HG02870 (cell line): ENCODE measurements around the gene PLEKHG1.

Experiments
- ATAC-seq: cut with Tn5 transposase; IDR thresholded peaks from one replicate; pipeline ENCODE4 v1.9.1; 2021; ENCODE audit warnings: mild to moderate bottlenecking, moderate library complexity; ENCODE audit not compliant: unreplicated experiment

The PLEKHG1 gene

DNA sequence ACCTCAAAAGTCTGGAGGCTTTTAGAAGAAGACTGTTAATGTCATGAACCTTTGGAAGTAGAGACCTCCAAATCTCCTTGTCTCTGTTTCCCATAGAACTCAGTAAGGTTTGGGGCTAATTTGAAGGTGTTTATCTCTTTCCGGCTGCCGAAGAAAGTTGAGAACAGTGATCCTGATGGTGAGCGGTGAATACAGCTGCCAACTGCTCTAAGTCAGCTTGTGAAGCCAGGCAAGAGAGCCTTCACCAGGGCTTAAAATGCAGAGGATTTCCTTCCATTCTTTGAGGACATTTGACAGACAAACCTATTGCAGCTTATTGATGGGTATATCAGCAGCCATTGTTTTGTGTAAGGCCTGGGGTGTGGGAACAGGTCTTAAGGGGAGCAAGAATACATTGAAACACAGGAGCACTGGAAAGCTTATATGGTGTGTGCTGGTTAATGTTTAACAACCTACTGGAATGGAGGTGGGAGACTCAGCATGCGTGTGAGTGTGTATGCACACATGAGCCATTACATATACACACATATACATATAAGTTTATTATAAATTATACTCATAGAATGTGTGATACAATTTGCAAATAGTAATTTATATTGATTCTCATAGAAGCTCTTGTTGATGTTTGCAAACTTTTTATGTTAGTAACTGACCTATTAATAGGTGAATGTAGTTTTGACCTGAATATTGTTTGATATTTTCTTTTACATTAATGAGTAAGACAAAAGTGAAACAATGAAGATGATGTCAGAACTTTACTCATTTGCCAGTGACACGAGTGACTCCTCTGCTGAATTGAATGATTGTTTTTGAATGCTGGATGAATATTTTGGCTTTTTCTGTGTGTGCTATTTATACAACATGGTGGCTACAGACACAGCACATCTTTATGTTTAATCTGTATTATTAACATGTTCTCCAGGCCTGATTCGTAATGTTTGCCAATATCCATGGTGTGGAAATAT lies 18.1 kb downstream of the PLEKHG1 start:
- ATAC-seq = no peak

DNA sequence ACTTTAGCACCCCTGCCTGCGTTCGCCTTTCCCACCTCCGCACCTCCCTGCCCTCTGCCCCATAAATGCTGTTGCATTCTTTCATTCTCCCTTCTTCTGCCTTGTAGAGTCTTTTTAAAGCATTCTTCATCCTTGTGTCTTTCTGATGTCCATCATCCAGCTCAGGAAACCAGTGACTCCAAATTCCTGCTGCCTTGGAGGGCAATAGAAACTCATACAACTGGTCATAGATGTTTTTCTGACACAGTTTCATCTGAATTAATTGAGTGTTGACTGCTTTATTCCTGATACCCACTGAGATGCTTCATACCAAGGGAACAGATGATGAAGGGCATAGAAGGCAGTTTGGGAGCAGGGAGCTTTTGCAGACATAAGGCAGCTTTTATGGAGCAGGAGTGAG lies 19.6 kb downstream of the PLEKHG1 start:
- ATAC-seq = no peak

DNA sequence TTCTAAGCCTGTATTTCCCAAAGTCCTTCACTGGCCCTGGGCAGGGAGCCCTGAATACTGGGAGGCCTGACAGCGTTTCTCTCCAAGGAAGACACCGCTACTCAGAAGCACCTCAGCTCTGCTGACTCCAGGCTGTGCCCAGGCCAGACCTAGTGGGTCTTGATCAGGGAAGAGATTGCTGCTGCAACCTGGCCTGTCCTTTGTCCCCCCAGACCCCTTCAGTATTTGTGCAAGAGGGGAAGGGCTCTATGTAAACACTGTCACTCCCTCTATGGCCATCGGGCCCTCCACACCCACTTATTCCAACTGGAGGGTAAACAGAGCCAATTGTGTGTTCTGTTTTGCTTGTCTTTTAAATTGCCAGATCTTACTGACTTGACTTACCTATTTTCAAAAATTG lies 20.6 kb downstream of the PLEKHG1 start:
- no peak for ATAC-seq

DNA sequence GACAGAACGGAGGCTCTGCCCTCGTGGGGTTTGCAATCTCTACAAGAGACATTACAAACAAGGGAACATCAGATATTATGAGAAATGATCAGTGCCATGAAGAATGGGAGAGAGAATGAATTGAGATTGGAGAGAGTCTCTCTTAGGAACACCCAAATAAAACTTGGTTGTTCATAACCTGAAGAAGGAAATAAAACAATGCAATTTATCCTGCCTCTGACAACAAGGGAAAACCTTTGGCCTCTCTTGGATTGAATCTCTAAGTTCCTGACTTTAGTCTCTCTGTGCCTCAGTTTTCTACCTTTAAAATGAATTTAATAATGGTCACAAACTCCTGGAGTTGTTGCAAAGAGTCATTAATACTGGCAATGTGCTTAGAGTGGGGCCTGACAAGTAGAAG lies 21.1 kb downstream of the PLEKHG1 start:
- no peak for ATAC-seq

DNA sequence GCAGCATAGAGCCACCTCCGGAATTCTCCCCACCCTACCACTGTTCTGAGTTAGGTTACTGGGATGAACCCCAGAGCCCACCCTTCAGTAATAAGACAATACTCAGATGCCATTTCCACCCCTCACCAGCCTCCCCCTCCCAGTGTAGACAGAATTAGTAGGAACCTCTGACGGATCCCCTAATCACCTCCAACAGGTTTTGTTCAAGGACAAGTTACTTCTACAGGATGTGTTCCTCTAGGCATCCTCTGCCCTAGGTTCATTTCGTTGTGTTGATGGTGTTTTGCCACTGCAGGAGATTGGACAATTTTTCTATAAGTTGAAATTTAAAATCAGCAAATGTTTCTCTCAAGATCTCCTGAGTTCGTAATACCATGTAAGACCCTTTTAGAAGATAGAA lies 22.8 kb downstream of the PLEKHG1 start:
- ATAC-seq = no peak

DNA sequence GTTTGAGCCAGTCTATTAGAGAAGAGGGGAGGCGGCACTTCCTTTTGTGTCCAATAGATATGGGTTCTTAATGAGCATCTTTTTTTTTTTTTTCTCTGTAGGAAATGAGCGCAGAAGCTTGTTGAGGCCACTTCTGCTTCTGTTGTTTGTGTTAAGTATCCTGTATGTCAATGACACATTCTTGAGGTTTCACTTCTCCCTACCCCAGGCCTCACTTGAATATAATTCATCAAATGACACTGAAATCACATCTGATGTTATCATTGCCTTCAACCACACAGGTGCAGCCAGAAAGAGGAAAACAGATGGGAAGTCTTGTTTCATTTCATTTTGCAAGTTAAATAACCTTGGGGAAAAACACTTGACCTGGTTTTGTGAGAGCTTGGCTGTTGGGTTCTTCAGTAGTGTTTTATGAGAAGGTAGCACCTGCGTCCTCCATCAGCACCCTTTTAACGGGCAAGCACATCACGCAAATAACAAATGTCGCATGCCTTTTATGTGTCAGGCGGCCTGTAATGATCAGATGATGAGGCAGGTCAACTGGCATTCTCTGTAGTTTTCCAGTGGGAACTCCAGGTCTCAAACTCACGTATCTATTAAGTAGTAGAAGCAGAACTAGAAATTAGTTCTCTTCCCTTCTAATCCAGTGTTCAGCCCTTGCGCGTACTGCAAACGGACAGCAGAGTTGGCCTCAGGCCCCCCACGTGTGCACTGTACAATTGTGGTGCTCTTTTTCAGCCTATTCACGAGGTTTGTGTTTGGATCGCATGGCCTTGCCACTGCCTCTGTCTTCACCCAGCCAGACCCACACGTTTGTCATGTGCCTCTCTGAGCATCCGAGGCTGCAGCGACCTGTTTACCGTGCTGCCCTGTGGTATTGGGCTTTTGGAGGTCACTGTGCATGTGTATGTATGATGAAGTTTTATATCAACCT lies 23.5 kb downstream of the PLEKHG1 start:
- peak; percentile 98 for ATAC-seq

DNA sequence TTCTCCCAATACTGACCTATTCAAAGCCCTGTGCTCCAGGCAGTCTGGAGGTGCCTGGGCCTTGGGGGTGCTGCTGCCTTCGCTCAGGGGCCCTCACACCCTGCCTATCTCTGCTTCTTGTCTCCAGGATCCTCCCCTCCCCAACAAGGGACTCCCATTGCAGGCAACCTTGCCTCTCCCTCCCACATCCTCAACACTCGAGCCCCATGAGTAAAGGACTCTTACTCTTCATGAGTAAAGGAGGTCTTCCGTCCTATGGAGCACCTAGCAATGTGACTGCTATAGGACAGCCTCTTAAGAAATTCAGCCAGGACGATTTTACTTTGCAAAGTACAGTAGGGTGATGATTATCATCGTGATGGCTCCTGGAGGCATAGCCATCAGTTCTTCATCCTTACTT lies 24.5 kb downstream of the PLEKHG1 start:
- ATAC-seq = no peak

DNA sequence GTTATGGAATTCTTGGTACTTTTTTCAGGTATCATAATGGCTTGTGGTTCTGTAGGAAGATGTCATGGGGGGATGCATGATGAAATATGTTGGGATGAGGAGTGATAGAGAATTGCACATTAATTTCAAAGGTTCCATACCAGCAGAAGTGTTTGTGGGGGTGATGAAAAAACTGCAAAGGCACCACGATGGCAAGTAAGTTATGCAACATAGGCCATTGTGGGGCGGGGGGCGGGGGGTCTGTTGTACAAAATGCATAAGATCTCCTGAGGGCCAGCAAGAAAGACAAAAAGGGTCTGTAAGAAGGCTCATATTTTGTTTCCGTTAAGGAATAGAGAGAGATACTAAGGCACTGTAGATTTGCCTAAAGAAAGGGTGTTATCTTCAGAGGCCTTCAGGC lies 26.2 kb downstream of the PLEKHG1 start:
- no peak for ATAC-seq

DNA sequence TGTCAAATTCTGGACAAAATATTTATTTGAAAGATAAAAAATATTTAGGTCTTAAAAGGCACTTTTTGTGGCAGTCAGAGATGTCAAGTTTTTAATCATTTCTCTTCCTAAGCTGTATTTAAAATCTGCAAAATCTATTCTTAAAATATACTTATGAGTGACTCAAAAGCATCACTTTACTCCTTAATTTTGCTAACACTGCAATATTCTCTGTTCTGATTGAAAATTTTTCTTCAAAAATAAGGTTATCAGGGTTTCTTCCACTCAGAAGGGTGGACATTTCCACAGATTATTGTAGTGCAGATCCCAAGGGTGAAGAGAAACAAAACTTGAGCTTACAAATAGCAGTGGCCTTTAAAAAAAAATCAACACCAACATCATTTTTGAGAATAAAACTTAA lies 27.5 kb downstream of the PLEKHG1 start:
- ATAC-seq = no peak

DNA sequence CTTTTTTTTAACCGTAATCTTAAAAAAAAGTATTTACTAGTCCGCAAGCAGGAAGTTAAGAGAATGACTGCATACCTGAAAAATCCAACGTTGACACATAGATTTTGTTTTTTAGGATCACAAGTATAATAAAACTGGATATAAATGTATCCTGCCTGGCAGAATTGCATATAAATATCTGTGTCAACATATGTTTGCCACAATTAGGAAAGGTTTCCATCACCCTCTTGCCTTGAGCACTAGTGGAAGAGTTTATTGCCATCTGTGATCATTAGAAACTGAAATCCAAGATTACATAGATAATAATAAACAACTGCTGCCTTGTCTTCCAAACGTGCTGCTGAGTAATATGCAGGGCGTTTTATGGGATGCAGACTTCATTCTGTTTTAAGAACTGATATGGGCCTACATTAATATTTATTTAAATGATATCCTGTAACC lies 27.9 kb downstream of the PLEKHG1 start:
- ATAC-seq = no peak

DNA sequence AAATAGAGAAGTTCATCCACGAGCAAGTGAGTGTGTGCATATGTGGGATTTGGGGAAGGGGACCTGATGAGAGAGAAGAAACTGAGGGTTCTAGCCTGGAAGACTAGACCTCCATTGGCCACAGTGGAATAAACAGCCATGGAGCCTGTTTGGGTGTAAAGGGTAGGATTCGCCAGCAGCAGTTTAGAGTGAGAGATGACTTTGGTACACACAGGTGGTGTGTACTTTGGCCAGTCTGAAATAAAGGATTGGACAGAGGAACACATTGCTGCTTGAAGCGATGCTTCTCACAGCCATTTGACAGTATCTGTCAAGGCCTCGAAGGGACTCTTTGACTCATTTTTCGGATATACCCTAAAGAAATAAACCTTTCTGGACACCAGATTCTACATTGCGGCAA lies 29.2 kb downstream of the PLEKHG1 start:
- ATAC-seq = no peak

DNA sequence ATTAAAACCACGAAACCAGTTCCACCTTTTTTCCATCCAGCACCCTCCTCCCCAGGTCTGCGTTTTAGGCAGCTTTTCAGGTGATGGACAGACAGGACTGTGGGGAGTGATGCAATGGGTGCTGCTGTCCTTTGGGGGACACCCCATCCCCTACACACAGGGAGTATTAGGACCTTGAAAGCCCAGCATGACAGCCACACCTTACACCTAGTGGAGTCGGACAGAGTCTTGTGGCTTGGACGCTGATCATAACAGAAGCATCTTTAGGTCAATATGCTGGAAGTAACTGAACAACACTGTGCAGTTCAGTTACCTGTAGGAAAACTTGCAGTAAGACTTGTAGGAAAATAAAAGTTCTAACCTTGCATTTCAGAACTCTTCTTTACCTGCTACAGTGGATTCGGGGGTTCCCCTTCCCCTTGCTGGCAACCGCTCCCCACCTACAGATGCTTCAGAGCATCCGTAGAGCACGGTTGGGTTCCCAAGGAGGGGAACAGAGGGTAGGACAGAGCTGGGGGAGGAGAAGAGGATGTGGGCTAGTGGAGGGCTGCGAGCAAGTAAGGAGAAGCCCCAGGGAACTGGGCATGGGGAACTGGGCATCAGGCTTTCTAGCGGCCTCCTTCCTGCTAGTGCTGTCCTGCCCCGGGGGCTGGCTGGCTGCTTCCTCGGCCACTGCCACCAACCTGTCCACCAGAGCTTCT lies 31.7 kb downstream of the PLEKHG1 start:
- ATAC-seq = peak; percentile 48

DNA sequence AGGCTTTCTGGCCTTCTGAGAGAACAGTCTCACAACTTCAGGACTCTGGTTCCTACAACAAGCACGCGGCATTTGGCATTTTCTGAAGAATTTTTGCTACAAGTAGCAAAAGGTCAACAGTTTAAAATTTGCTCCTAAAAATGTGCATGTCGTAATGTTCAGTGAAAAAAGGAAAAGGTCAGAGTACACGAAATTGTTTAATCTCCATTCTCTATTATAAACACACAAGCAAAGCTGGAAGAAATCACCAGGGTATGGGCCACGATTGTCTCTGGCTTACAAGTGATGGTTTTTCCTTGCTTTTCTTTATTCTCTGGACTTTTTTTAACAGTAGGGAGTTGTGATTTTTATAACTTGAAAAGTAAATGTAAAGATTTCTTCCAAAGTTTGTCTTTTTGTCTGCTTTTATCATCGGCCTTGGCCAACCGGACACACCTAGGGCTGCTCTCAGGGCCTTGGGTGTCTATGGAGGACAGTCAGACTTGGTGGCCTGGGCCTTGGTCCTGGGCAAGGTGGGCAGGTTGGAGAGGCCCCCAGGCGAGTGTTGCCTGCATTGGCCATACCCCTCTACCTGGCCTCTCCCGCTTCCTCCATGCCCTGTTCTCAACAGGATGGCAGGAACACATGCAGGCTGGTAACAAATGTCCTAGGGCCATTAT lies 32.4 kb downstream of the PLEKHG1 start:
- ATAC-seq = no peak

DNA sequence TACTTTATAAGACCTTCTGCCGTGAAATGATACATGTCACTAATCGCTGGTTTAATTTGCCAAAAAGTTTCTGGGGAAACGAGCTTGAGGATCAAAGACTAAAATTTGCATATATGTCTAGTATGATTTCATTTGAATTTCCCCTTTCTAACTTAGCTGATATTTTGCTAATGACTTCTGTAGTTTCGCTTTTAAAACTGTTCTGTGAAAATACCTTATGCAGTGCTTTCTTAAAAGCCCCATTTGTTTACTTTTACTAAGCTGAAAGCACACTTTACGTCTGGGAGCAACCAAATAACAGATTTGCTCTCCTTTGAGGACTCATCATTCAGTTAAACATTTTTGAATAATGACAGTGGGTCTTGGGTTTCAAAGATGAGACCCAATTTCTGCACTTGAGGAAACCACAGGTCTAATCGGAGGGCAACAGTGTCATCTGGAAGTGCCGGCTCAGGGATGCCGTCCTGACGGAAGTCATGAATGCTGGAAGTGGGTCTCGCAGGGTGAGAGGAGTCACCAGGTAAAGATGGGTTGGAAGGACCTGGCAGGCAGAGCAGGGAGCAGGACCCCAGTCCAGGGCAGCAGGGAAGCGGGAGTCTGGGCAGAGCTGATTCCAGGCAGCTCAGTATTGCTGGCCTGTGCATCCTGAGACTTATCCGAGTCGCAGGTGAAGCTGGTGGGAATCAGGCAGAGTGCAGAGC lies 33.2 kb downstream of the PLEKHG1 start:
- ATAC-seq = peak; percentile 38

DNA sequence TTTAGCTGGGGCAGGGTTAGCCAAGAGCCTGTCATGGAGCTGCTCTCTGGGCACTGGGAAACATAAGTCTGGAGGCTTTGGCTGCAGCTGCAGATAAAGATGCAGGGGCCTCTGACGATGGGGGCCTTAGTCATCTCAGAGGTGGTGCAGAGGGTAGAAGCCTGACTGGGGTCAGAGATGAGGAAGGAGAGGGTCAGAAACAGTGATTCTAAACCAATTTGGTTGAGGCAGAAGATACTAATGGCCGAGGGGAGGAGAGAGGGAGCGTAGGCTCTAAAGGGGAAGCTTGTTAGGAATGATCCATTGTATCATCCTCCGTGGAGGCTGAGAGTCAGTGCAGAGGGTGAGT lies 33.8 kb downstream of the PLEKHG1 start:
- ATAC-seq = peak; percentile 15

DNA sequence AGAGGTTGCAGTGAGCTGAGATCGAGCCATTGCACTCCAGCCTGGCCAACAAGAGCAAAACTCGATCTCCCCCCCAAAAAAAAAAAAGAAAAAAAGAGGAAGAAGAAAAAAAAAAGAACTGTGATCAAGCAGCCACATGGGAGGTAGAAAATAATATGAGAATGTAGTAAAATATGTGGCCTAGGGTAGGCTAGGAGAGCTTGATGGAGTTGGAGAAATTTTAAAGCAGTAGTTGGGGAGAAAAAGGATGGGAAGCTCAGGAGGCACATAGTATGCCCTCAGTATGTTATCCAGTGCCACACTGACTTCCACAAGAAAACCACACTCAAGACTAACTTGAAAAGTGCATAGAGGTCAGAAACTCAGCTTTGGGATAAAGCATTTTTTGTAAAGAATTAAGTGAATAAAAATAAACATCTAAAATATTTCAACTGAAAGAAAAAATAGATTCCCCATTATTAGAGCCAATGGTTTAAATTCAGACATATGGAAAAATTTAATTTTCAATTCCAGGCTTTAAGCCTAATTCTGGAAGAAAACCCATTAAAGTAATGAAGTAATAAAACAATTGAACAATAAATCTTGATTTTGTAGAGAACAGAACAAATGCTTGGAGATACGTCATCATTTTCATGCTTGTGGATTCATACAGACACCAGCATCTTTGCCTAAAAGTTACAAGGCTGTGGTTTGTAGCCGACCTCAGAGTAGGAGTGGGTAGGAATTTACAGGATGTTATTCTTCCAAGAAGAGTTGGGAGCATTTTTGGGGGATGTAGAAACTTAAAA lies 34.7 kb downstream of the PLEKHG1 start:
- no peak for ATAC-seq

DNA sequence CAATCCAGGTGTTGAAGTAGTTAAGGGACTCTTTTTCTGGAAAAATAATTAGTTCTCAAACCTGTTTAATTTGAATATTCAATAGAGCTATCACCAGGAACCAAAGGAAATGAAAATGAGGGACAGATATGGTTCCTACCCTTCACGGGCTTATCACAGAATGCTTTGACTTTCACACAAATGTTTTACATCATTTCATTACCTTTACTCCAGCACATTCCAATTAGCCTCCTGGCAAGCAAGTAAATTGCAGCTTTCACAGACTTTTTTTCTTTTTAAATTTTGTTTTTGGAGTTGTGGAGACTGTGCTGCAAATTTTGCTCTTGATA lies 35.2 kb downstream of the PLEKHG1 start:
- ATAC-seq = no peak

DNA sequence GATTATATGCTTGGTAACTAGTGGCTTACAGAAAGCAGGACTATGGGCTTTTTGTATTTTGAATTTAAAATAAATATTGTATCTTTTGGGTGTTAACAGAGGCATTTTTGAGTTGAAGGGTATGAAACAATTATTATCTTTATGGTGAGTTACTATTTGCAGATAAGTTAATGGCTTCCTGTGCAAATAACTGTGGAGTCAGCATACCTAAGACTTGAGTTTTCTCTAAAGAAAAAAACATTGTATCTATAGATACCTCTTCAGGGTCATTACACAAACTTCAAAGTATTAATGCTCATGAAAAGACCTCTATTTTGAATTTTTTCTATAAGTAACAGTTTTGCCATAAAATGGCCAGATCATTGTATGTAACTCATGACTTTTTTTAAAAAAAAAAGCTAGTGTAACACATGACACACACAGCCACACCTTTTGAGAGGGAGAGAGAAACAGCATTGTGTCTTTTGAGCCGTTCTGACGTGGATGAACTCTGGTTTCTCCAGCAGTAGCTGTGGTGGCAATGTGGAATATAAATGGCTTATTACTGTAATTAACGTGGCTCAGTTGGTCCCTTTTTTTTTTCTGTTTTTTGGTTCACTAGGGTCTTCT lies 36.3 kb downstream of the PLEKHG1 start:
- no peak for ATAC-seq

DNA sequence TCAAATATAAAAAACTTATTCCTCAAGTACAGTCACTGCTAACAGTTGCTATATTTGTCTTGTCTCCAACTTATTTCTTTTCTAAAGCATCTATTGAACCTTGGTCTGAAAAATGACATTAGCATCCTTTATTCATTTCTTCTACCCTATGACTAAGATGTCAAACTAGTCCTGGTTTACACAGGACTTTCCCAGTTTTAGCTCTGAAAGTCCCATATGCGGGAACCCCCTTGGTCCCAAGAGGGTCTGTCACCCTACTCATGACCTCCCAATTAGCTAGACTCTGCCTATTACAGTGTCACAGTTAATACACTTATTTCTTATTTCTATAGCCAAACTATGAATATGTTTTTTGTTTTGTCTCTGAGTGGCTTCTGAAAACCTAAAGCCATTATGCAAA lies 37.1 kb downstream of the PLEKHG1 start:
- peak; percentile 33 for ATAC-seq
